GM18511 (cell line): ENCODE data around the gene ARHGEF12.

ENCODE experiments used
- ATAC-seq: cut with Tn5 transposase; IDR thresholded peaks from one replicate; pipeline ENCODE4 v1.9.1; 2021; ENCODE audit warnings: mild to moderate bottlenecking, moderate library complexity; ENCODE audit not compliant: unreplicated experiment

The ARHGEF12 gene, protein sequence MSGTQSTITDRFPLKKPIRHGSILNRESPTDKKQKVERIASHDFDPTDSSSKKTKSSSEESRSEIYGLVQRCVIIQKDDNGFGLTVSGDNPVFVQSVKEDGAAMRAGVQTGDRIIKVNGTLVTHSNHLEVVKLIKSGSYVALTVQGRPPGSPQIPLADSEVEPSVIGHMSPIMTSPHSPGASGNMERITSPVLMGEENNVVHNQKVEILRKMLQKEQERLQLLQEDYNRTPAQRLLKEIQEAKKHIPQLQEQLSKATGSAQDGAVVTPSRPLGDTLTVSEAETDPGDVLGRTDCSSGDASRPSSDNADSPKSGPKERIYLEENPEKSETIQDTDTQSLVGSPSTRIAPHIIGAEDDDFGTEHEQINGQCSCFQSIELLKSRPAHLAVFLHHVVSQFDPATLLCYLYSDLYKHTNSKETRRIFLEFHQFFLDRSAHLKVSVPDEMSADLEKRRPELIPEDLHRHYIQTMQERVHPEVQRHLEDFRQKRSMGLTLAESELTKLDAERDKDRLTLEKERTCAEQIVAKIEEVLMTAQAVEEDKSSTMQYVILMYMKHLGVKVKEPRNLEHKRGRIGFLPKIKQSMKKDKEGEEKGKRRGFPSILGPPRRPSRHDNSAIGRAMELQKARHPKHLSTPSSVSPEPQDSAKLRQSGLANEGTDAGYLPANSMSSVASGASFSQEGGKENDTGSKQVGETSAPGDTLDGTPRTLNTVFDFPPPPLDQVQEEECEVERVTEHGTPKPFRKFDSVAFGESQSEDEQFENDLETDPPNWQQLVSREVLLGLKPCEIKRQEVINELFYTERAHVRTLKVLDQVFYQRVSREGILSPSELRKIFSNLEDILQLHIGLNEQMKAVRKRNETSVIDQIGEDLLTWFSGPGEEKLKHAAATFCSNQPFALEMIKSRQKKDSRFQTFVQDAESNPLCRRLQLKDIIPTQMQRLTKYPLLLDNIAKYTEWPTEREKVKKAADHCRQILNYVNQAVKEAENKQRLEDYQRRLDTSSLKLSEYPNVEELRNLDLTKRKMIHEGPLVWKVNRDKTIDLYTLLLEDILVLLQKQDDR (N-terminal part only)

DNA sequence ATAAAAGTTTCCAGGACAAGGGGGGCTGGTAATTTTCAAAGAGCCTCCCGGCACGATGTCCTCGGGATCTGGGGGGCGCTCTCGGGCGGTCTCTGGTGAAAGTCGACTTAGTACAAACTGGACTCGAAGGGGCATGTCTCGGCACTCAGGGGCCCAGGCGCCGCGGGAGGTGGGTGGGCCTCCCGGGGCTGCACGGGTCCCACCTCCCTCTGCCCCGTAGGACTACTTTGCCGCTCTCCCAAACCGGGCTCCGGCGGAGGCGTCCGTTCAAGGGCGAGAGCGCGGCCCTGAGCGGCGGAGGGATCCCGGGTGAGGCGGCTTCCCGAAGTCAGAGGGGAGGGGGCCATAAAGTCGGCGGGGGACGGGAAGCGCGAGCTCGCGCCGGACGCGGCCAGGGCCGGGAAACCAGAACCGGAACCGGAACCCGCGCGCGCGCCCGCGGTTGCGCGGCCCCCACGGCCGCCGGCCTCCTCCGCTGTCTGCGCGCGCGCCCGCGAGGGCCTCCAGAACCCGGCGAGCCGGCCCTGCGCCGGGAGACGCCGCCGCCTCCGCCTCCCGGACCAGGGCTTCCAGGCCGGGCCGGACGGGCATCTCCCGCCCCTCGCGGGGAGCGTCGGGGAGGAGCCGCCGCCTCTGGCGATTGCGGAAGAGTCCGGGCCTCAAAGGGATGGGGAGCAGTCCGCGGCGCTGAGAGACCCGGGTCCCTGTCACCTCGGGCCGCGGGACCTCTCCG, at the start of gene ARHGEF12:
Gene ARHGEF12 (plus strand): TSS at position 506 of the 733 bp plus-strand sequence. CDS start 831 bp downstream, outside the sequence.
- peak; percentile 68 for ATAC-seq

DNA sequence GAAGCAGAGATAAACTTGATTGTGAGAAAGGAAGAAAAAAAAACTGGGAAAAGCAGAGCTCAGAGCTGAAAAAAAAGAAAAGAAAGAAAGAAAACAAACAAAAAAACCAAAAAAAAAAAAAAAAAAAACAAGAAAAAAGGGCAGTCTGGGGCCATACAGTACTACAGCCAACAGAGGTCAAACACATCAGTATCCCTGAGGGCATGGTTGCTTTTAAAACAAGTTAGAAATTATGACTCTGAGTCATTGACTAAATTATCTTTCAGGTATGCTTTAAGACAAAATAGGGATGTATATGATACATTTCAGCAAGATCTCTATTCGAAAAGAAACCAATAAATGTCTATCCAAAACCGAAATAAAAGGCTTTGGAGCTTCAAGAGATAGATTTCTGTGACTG, 48.2 kb upstream of the ARHGEF12 start:
- ATAC-seq = no peak

GRCh38 chr11:120289426-120289825, 46.8 kb upstream of the ARHGEF12 start:
- ATAC-seq = no peak

DNA sequence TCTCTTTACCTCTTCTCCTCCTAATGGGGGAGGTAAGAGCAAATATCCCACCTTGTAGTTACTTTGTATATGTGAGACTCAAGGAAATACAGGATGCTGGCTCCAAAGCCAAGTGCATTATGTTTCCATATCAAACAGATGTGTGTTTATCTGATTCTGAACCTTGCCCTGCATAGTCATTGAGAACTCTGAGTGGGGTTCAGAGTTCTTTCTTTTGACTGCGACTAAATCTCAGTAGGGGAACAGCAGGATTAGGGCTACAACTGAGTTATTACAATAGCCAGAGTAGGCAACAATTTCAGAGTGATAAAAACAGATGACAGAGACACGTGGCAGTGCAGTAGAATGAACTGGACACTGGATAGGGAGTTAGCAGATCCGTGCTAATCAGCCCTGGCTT, 45.3 kb upstream of the ARHGEF12 start:
- no peak for ATAC-seq

GRCh38 chr11:120293038-120293800, 43.0 kb upstream of the ARHGEF12 start:
- ATAC-seq = no peak

GRCh38 chr11:120294096-120294495, 42.1 kb upstream of the ARHGEF12 start:
- ATAC-seq = no peak

DNA sequence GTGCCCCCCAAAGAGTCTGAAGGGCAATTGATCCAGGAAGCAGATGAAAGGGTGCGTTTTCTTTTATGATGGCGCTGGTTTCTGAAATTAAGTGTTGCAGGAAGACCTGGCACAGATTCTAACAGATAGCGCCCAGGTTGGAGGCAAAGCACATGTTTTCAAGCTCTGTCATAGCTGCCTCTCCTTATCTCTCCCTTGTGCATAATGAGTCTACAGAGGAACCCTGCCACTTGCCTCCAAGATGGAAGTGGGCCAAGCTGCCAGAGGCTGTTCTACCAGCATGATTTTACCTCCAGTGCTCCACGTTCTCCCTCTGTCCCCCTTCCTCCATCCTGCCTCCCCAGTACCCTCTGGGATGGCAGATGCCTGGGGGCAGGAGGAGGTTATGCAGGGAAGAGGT, 41.1 kb upstream of the ARHGEF12 start:
- no peak for ATAC-seq

DNA sequence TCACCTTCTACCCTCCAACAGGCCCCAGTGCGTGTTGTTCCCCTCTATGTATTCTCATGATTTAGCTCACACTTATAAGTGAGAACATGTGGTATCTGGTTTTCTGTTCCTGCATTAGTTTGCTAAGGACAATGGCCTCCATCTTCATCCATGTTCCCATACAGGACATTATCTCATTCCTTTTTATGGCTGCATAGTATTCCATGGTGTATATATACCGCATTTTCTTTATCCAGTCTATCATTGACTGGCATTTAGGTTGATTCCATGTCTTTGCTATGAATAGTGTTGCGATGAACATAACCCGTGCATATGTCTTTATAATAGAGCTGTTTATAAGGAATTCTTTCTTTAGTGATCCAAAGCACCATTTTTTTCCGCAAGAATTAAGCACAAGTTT, 39.7 kb upstream of the ARHGEF12 start:
- ATAC-seq = no peak

- ATAC-seq = no peak
Observed at GRCh38 chr11:120298461-120298860, 37.8 kb upstream of the ARHGEF12 start.

DNA sequence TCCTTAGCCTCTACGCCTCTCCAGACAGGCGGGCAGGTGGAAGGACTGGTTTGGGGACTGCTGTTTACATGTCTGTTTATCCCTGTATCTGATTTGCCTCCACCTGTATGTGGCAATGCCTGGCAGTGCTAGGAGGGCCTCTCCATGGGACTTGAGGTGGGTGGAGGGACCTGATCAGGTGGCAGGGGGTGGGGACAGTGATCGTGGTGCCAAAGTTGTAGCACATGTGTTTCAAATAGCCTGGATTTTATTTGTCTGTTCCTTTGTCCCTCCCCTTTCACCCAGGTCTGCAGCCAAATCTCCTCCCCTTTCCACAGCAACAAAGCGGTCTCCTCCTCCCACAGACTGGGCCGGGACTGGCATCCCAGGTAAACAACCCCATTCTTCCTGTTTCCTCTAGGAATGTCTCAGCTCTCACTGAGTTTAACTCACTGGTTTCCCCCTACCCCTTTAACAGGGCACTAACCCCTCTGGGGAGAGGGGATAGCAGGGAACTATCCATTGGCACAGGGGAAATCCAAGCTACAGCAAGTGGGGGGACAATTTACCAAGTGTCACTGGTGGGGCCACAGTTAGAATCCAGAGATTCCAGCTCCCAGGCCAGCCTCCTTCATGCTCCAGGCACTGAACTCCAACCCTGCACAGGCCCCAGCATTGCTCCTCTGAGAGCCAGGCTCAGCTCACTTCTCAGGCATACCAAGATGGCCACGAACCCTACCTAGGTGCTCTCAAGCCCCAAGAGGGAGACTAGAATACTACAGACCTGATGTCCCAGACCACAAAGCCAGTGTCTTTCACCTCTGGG, 34.0 kb upstream of the ARHGEF12 start:
- ATAC-seq = no peak

DNA sequence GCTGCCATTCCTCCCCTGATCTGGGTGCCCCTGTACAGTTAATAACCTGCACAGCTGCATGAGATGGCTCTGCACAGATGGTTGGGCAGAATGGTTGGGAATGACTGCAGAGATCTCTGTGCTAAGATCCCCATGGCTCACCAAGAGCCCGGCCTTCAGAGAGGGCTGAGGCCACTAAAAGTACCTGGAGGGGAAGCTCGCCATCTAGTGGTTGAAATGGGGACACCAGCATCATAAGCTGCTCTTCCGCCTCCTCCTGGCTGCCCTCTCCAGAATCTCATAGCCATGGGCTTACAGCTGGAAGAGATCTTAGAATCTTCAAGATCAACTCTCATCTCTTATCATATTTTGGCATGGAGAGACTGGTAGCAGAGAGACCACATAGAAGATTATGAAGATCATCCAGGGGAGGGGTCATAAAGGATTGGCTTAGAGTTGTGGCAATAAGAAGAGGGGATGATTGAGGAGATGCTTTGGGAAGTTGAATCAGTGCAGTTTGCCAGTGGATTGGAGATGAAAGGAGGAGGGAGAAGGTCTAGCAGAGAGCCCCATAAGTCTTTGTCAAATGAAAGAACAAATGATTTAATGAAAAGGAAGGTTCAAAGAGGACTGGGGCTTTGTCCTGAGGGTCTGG, 33.1 kb upstream of the ARHGEF12 start:
- no peak for ATAC-seq

DNA sequence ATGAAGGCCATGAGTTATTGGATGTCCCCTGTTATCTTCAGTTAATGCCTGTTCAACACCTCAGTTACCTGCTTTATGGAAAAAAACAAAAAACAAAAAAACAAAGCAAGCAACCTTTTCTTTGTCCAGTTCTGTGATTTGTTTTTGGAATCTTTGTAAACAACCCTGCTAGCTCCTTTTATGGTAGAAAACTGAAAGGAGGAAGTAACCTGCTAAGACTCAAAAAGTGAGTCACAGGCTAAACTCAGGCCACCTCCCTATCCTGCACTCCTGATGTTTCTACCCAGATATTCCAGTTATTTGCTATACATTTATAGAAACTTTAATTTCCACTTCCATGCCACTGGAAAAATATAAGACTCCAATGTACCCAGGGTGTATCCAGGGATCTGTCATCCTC, 31.7 kb upstream of the ARHGEF12 start:
- no peak for ATAC-seq

GRCh38 chr11:120305286-120305685, 30.9 kb upstream of the ARHGEF12 start:
- no peak for ATAC-seq

- no peak for ATAC-seq
Observed at GRCh38 chr11:120306519-120307242, 29.5 kb upstream of the ARHGEF12 start.

DNA sequence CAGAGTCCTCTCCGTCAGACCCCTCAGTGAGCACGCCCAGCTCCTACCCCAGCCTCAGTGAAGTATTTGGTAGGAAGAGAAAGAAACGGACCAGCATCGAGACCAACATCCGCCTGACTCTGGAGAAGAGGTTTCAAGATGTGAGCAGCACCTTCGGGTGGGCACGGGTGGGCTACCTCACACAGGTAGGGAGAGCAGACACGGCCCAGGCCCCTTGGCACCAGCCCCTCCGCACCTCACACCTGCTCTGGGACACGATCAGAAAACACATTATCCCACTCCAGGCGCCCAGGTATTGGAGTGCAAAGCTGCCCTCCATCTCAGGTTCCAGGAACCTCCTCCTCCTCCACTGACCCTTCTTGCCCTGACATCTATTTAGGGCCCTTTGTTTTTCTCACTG, 28.7 kb upstream of the ARHGEF12 start:
- ATAC-seq = no peak

DNA sequence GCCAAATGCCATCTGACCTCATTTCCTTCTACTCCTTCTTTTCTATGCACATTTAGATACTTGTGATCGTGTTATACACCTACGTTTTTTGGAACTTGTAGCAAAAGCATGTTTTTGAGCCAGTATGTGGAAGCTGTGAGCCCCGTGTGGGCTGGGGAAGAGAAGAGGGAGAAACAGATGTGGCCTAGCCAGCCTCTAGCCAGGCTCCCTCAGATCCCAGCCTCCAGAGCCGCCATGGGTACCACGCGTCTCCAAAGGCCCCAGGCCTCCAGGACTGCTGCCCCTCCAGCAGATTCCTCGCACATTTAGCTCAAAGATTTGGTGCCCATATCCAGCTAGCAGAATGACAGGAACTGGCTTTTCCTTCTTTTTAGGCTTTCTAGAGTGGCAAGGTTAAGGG, 28.1 kb upstream of the ARHGEF12 start:
- ATAC-seq = no peak

- no peak for ATAC-seq
Observed at GRCh38 chr11:120310870-120311269, 25.3 kb upstream of the ARHGEF12 start.

GRCh38 chr11:120314861-120315260, 21.4 kb upstream of the ARHGEF12 start:
- no peak for ATAC-seq
